GM23248 (cell line): ENCODE measurements around the gene KCP. TPM values are rescaled to one million over a fixed set of nuclear protein-coding genes. Genes with fewer than 3 reads are reported as not detected.

Experiments used
- DNase-seq: peaks from one replicate; pipeline ENCODE4 v3.0.0-alpha.2; 2015
- H2AFZ ChIP-seq: fragments of 200-600 bp; sonication (generic); 2 replicates; pipeline ENCODE4 v1.6.1; 2016; ENCODE audit warnings: antibody characterized with exemption
- H3F3A ChIP-seq: fragments of 200-600 bp; sonication (generic); 2 replicates; pipeline ENCODE4 v1.6.1; 2016; ENCODE audit warnings: mild to moderate bottlenecking, antibody characterized with exemption, mixed run types; ENCODE audit not compliant: insufficient read depth
- H3K27ac ChIP-seq: fragments of 200-600 bp; sonication (generic); 2 replicates; pipeline ENCODE4 v1.5.1; 2016; ENCODE audit warnings: mild to moderate bottlenecking
- H3K27me3 ChIP-seq: fragments of 200-600 bp; sonication (generic); replicated peaks from 2 replicates; pipeline ENCODE4 v1.6.1; 2016; ENCODE audit warnings: mild to moderate bottlenecking; ENCODE audit not compliant: insufficient read depth
- H3K36me3 ChIP-seq: fragments of 200-600 bp; sonication (generic); 2 replicates; pipeline ENCODE4 v1.6.1; 2016; ENCODE audit warnings: low read depth, mild to moderate bottlenecking
- H3K4me1 ChIP-seq: fragments of 200-600 bp; sonication (generic); 2 replicates; pipeline ENCODE4 v1.6.1; 2016; ENCODE audit warnings: mild to moderate bottlenecking; ENCODE audit not compliant: insufficient read depth
- H3K4me2 ChIP-seq: fragments of 200-600 bp; sonication (generic); one replicate; pipeline ENCODE4 v1.6.1; 2016; ENCODE audit warnings: mild to moderate bottlenecking; ENCODE audit not compliant: unreplicated experiment
- H3K4me3 ChIP-seq: fragments of 200-600 bp; sonication (generic); 2 replicates; pipeline ENCODE4 v1.5.1; 2016; ENCODE audit warnings: mild to moderate bottlenecking
- H3K79me2 ChIP-seq: fragments of 200-600 bp; sonication (generic); 2 replicates; pipeline ENCODE4 v1.6.1; 2016; ENCODE audit warnings: mild to moderate bottlenecking; ENCODE audit not compliant: insufficient read depth
- H3K9ac ChIP-seq: fragments of 200-600 bp; sonication (generic); 2 replicates; pipeline ENCODE4 v1.6.1; 2016; ENCODE audit warnings: mild to moderate bottlenecking
- H3K9me2 ChIP-seq: fragments of 200-600 bp; sonication (generic); 2 replicates; pipeline ENCODE4 v1.6.1; 2016; ENCODE audit warnings: mixed run types, mild to moderate bottlenecking, moderate library complexity; ENCODE audit not compliant: insufficient read depth
- H3K9me3 ChIP-seq: fragments of 200-600 bp; sonication (generic); one replicate; pipeline ENCODE4 v1.6.1; 2017; ENCODE audit warnings: low read depth
- H4K20me1 ChIP-seq: fragments of 200-600 bp; sonication (generic); 2 replicates; pipeline ENCODE4 v1.6.0; 2016; ENCODE audit not compliant: insufficient read depth
- EZH2 ChIP-seq: fragments of 200-600 bp; sonication (generic); IDR thresholded peaks from 2 replicates; pipeline ENCODE4 v1.6.1; 2018; ENCODE audit warnings: antibody characterized with exemption, mild to moderate bottlenecking; ENCODE audit not compliant: insufficient read depth, poor library complexity, severe bottlenecking
- EZH2phosphoT487 ChIP-seq: fragments of 200-600 bp; sonication (generic); IDR thresholded peaks from 2 replicates; pipeline ENCODE4 v1.6.1; 2018; ENCODE audit warnings: antibody characterized with exemption, moderate library complexity, mild to moderate bottlenecking, low read depth; ENCODE audit not compliant: insufficient read depth
- WGBS, 2 experiments: methylation state at CpG; one replicate each; pipeline ENCODE4 v1.1.6; 2015 to 2017; ENCODE audit warnings: low lambda C conversion rate in 2 of 2, low coverage in 1 of 2; ENCODE audit errors: missing lambda C conversion rate in 2 of 2; 5-methylcytosine and 5-hydroxymethylcytosine counted together
- in situ Hi-C: fragments of 300-500 bp; cut with MboI; formaldehyde crosslinking; loops from 2 replicates; pipeline ENCODE4 v1.15.0; 2020
- polyA plus RNA-seq: library from polyadenylated mRNA; unstranded; fragments of >200 nt; fragmentation: Nextera tagmentation; extraction: Ambion mirVana; gene quantifications from 2 replicates; pipeline ENCODE4 v1.2.1, GENCODE V29; 2016
- total RNA-seq: library from RNA; depleted of rRNA; stranded (reverse); fragments of >200 nt; shearing (Covaris generic); gene quantifications from 2 replicates; pipeline ENCODE4 v1.2.3, GENCODE V29; 2014

KCP gene
- total and polyA plus RNA-seq, 2 experiments from 2014 or later = 0.10 TPM; not detected in 1

GRCh38 chr7:128902761-128903585 is 7.5 kb downstream of the KCP start:
- Histone ChIP-seq H3K9me3 (no peaks in the 10 kb centered on the region), H3K4me3 (no peak overlapping the region), H3F3A (no peaks in the 10 kb centered on the region), H3K9ac (no peak overlapping the region), H3K4me1 (peaks cover 3% of the 10 kb centered on the region; the same call in 1 of the 2 replicates), H3K36me3 (no peaks in the 10 kb centered on the region), H3K9me2 (no peaks in the 10 kb centered on the region), H4K20me1 (no peaks in the 10 kb centered on the region), H3K27ac (no peak overlapping the region), H3K79me2 (no peaks in the 10 kb centered on the region), H3K27me3 (peaks cover 9% of the 10 kb centered on the region; the same call in 1 of the 2 replicates), H2AFZ (no peak overlapping the region), H3K4me2 (no peak overlapping the region)
- no peak for TF ChIP-seq EZH2phosphoT487
- WGBS, 2 experiments = 67 to 71% methylated on average over 10 to 12 of the region's 12 CpGs
- in situ Hi-C loops = loop anchor here (10.0 kb wide), 1 partner anchor 192 kb away; no protein-coding TSS in a partner anchor
- peak; percentile 34 for DNase-seq

DNA sequence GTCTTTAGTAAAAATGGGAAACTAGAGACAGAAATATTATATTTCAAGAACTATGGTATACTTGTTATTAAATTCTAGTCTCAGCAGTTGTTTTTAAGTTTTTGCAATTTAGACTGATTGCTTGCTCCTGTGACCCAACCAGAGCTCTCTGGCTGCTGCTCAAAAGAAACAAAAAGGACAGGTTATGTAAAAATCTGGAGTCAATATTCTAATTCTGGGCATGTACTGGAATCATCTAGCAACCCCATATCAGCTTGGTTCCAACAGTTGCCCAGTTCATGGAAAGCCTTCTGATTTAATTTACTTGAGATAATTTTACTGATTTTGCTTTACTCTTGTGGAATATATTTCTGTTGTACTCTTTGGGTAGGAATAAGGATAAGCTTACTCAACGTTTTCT is 10.3 kb downstream of the KCP start:
- no peaks in the 10 kb centered on the region for H3K79me2 ChIP-seq
- no peaks in the 10 kb centered on the region for H3K9me3 ChIP-seq
- peaks cover 4% of the 10 kb centered on the region; the same call in 1 of the 2 replicates for H3K27me3 ChIP-seq
- no peak for DNase-seq
- no peaks in the 10 kb centered on the region for H3K36me3 ChIP-seq
- no peak overlapping the region for H3K9ac ChIP-seq
- H4K20me1 ChIP-seq = no peaks in the 10 kb centered on the region
- TF ChIP-seq EZH2 (no peak), EZH2phosphoT487 (no peak)
- no peak overlapping the region for H3K27ac ChIP-seq
- H3K4me3 ChIP-seq = no peak overlapping the region
- H2AFZ ChIP-seq = no peak overlapping the region
- no peaks in the 10 kb centered on the region for H3K9me2 ChIP-seq
- peaks cover 8% of the 10 kb centered on the region for H3F3A ChIP-seq
- H3K4me1 ChIP-seq = peaks cover 8% of the 10 kb centered on the region
- in situ Hi-C loops = loop anchor here (10.0 kb wide), 1 partner anchor 195 kb away; no protein-coding TSS in a partner anchor
- H3K4me2 ChIP-seq = no peak overlapping the region
- WGBS, 2 experiments = 15 to 17% methylated on average over 1 of the region's 1 CpG

GRCh38 chr7:128899392-128899791 is 11.1 kb downstream of the KCP start:
- H3K4me2 ChIP-seq = no peak overlapping the region
- no peak for DNase-seq
- no peaks in the 10 kb centered on the region for H3K36me3 ChIP-seq
- no peaks in the 10 kb centered on the region for H4K20me1 ChIP-seq
- H3K27ac ChIP-seq = no peak overlapping the region
- TF ChIP-seq EZH2 (no peak), EZH2phosphoT487 (no peak)
- H3F3A ChIP-seq = peaks cover 8% of the 10 kb centered on the region
- peaks cover 8% of the 10 kb centered on the region for H3K4me1 ChIP-seq
- H3K4me3 ChIP-seq = no peak overlapping the region
- in situ Hi-C loops = loop anchor here (25.0 kb wide), 1 partner anchor 287 kb away; no protein-coding TSS in a partner anchor
- no peaks in the 10 kb centered on the region for H3K9me2 ChIP-seq
- H3K9me3 ChIP-seq = no peaks in the 10 kb centered on the region
- H3K79me2 ChIP-seq = no peaks in the 10 kb centered on the region
- no peak overlapping the region for H2AFZ ChIP-seq
- no peak overlapping the region for H3K9ac ChIP-seq
- peaks cover 4% of the 10 kb centered on the region; the same call in 1 of the 2 replicates for H3K27me3 ChIP-seq

- no peak overlapping the region for H3K4me3 ChIP-seq
- no peaks in the 10 kb centered on the region for H4K20me1 ChIP-seq
- H3K36me3 ChIP-seq = no peaks in the 10 kb centered on the region
- no peak overlapping the region for H3K9ac ChIP-seq
- H3K79me2 ChIP-seq = no peaks in the 10 kb centered on the region
- H3K9me3 ChIP-seq = no peaks in the 10 kb centered on the region
- WGBS, 2 experiments = 78 to 80% methylated on average over 3 of the region's 3 CpGs
- H3F3A ChIP-seq = peaks cover 8% of the 10 kb centered on the region
- DNase-seq = no peak
- peaks cover 8% of the 10 kb centered on the region for H3K4me1 ChIP-seq
- TF ChIP-seq EZH2phosphoT487 (no peak), EZH2 (no peak)
- H3K27ac ChIP-seq = no peak overlapping the region
- no peaks in the 10 kb centered on the region for H3K9me2 ChIP-seq
- H2AFZ ChIP-seq = no peak overlapping the region
- H3K27me3 ChIP-seq = no peaks in the 10 kb centered on the region
- H3K4me2 ChIP-seq = no peak overlapping the region
- in situ Hi-C loops = loop anchor here (25.0 kb wide), 1 partner anchor 283 kb away; no protein-coding TSS in a partner anchor
These were observed 15.2 kb downstream of the KCP start for GRCh38 chr7:128895320-128895719.
